Measurements from ENCODE around the gene MCMBP. TPM values are rescaled to one million over a fixed set of nuclear protein-coding genes. Genes with fewer than 3 reads are reported as not detected.
A peak's percentile ranks its signal among the peaks of the same experiment; 100 is the strongest.
"Not testable (repeated sequence)": the region's sequence is repeated elsewhere in the genome, so short reads cannot be mapped to it uniquely, and the experiment has no call there.

Gene MCMBP
- total RNA-seq, 4 donors from 2014 or later, result 45.7 to 72.3 (median 59.2) TPM

DNA sequence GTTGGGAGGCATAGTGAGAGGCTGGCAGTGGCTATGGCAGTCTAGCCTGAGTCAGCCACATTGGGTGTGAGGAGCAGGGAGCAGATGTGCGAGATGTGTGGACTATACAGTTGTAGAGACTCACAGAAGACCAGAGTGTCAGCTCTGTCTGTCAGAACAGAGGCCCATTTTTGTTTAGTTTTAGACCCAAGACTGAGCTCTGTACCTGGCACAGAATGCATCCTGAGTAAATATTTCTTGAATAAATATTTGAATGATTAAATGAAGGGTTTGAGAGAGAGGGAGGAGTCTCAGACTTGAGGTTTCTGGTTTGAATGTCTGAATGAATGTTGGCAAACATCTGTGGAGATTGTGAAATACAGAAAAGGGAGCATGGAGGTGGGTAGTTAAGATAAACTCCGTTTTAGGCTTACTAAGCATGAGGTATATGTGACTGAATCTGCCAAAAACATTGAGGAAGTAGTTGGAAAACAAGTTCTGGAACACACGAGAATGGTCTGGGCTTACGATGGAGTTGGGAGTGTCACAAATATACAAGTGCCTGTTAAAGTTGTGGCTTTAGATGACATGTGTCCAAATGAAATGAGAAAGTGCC, 23.5 kb upstream of the MCMBP start:
- Histone ChIP-seq H3K27ac (peak overlapping the region in 2 of 4 donors; percentile 15 to 64), H3K9me3 (no peaks in the 10 kb centered on the region), H3K27me3 (no peaks in the 10 kb centered on the region), H3K4me1 (peaks cover 0 to 81% (median 38%) of the 10 kb centered on the region in 4 donors), H3K36me3 (peaks cover 0 to 24% (median 0%) of the 10 kb centered on the region in 3 donors), H3K4me3 (no peak overlapping the region)
- 37 to 41% methylated on average over 4 of the region's 4 CpGs for WGBS, 2 donors
- TF ChIP-seq, protein P1, sequence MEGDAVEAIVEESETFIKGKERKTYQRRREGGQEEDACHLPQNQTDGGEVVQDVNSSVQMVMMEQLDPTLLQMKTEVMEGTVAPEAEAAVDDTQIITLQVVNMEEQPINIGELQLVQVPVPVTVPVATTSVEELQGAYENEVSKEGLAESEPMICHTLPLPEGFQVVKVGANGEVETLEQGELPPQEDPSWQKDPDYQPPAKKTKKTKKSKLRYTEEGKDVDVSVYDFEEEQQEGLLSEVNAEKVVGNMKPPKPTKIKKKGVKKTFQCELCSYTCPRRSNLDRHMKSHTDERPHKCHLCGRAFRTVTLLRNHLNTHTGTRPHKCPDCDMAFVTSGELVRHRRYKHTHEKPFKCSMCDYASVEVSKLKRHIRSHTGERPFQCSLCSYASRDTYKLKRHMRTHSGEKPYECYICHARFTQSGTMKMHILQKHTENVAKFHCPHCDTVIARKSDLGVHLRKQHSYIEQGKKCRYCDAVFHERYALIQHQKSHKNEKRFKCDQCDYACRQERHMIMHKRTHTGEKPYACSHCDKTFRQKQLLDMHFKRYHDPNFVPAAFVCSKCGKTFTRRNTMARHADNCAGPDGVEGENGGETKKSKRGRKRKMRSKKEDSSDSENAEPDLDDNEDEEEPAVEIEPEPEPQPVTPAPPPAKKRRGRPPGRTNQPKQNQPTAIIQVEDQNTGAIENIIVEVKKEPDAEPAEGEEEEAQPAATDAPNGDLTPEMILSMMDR (IDR thresholded peaks at IDR 0.05), result no peak
- no peak for TF ChIP-seq EP300 (IDR thresholded peaks at IDR 0.05)
- no peak for TF ChIP-seq POLR2A (IDR thresholded peaks at IDR 0.05)
- peak in 1 of 2 donors; percentile 17 for DNase-seq (ENCODE audit: low spot score in 2 of 2)

DNA sequence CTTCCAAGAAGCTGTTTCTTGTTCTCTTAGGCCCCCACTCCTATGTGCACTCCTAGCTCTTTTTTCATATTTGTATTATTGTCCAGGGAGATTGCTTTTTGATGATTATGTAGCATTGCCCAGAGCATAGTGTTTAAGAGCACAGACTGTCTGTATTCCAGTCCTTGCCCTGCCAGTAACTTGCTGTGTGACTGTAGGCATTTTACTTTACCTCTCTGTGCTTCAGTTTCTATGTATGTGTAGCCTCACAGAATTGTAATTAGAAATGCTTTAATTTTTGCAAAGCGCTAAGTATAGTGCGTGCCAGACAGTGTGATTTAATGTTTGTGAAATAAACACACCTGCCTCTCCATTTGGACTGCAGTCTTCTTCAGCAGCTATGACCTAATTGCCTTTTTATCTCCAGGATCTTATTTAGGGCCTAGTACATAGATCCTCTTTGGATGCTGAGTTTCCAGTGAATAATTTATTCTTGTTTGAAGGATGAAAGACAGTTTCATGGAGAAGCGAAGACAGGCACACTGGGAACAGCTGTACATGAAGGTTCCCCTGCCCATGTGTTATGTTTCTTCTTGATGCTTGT, 21.3 kb upstream of the MCMBP start:
- peak overlapping the region in 2 of 4 donors; percentile 69 to 91 for H3K4me3 ChIP-seq
- TF ChIP-seq EP300 (IDR thresholded peaks at IDR 0.05) (no peak), POLR2A (IDR thresholded peaks at IDR 0.05) (no peak)
- TF ChIP-seq, protein P1 (IDR thresholded peaks at IDR 0.05), result no peak
- no peak for DNase-seq (ENCODE audit: low spot score in 2 of 2)
- peaks cover 0 to 65% (median 38%) of the 10 kb centered on the region in 4 donors for H3K4me1 ChIP-seq
- H3K36me3 ChIP-seq, result peaks cover 0 to 9% (median 0%) of the 10 kb centered on the region in 3 donors
- no peaks in the 10 kb centered on the region for H3K27me3 ChIP-seq
- H3K9me3 ChIP-seq, result no peaks in the 10 kb centered on the region
- 95 to 96% methylated on average over 3 of the region's 3 CpGs for WGBS, 2 donors
- H3K27ac ChIP-seq, result peak overlapping the region in 1 of 4 donors; percentile 95

- WGBS, 2 donors, result 5 to 9% methylated on average over 9 of the region's 9 CpGs
- H3K27ac ChIP-seq, result peak overlapping the region; percentile 71 to 95 (median 85)
- H3K4me1 ChIP-seq, result peaks cover 0 to 57% (median 38%) of the 10 kb centered on the region in 4 donors
- H3K4me3 ChIP-seq, result peak overlapping the region; percentile 69 to 91 (median 84)
- no peak for DNase-seq (ENCODE audit: low spot score in 2 of 2)
- H3K36me3 ChIP-seq, result peaks cover 0 to under 1% (median 0%) of the 10 kb centered on the region in 3 donors
- no peaks in the 10 kb centered on the region for H3K9me3 ChIP-seq
- H3K27me3 ChIP-seq, result no peaks in the 10 kb centered on the region
- TF ChIP-seq, protein P1 (IDR thresholded peaks at IDR 0.05), result no peak
- TF ChIP-seq POLR2A (IDR thresholded peaks at IDR 0.05), result no peak
- no peak for TF ChIP-seq EP300 (IDR thresholded peaks at IDR 0.05)
These were observed 20.4 kb upstream of the MCMBP start for GRCh38 chr10:119893074-119893473.

DNA sequence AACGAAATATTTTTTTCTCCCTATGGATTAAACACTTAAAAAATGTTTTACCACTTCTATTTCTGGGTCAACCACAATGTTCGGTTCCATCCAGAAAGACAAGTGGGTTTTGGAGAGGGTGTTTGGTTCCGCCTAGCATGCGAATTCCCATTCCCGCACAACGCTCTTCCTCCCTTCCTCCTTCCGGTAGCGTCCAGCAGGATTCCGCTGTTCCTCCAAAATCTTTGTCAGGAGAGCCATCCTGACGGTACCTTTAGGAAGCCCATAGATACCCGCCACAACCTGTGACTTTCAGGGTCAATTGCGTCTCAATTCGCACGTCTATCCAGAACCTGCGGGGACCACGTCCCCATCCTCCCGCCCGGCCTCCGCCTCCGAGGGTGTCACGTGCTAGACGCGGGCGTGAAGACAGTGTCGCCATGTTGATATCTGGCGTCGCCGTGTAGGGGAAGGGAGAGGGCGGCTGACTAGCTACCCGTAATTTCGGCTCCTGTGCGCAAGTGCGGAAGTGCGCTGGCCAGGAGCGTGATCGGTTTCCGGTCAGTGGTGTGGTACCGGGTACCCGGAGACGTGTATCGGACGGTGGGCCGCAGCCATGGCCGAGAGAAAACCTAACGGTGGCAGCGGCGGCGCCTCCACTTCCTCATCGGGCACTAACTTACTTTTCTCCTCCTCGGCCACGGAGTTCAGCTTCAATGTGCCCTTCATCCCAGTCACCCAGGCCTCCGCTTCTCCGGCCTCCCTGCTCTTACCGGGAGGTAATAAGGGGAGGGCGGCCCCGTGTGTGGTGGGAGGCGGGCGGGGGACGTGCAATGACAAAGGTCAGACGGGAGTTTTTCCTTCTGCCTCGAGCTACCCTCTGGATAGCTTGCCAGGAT, 19.8 kb upstream of the MCMBP start, which contains the start of gene SEC23IP:
Gene SEC23IP, plus strand, starts transcription at position 543 of the 878 bp plus-strand sequence. Its CDS starts 53 bp downstream, at position 596.
- DNase-seq (ENCODE audit: low spot score in 2 of 2), result peak; percentile 92 to 95
- H3K27ac ChIP-seq, result peak within 1 kb of the TSS; percentile 71 to 95 (median 85)
- TF ChIP-seq, protein P1 (IDR thresholded peaks at IDR 0.05), result peak in 2 of 5 experiments; percentile 52 to 58
- TF ChIP-seq EP300 (IDR thresholded peaks at IDR 0.05) (peak; percentile 90 to 96), POLR2A (IDR thresholded peaks at IDR 0.05) (peak in 1 of 2 donors; percentile 73)
- no peaks in the 10 kb centered on the region for H3K36me3 ChIP-seq
- peak within 1 kb of the TSS; percentile 69 to 91 (median 84) for H3K4me3 ChIP-seq
- whole genome bisulfite sequencing, 2 donors, result 0 to 1% methylated on average over 43 to 50 of the region's 61 CpGs
- no peaks in the 10 kb centered on the region for H3K27me3 ChIP-seq
- H3K4me1 ChIP-seq, result peaks cover 0 to 53% (median 37%) of the 10 kb centered on the region in 4 donors
- H3K9me3 ChIP-seq, result no peaks in the 10 kb centered on the region

DNA sequence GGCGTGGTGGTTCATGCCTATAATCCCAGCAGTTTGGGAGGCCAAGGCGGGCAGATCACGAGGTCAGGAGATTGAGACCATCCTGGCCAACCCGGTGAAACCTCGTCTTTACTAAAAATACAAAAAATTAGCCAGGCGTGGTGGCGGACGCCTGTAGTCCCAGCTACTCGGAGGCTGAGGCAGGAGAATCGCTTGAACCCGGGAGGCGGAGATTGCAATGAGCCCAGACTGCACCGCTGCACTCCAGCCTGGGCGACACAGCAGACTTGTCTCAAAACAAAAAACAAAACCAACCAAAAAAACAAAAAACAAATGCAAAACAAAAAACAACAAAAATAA, 19.2 kb upstream of the MCMBP start:
- WGBS, 2 donors, result 54 to 56% methylated on average over 14 of the region's 14 CpGs
- H3K27ac ChIP-seq, result peak overlapping the region; percentile 71 to 95 (median 85)
- peak overlapping the region; percentile 69 to 91 (median 84) for H3K4me3 ChIP-seq
- DNase-seq (ENCODE audit: low spot score in 2 of 2); H3K9me3 ChIP-seq; H3K36me3 ChIP-seq; H3K27me3 ChIP-seq: not testable (repeated sequence)
- peaks cover 0 to 47% (median 33%) of the 10 kb centered on the region in 4 donors for H3K4me1 ChIP-seq

- DNase-seq (ENCODE audit: low spot score in 2 of 2); H3K36me3 ChIP-seq; H3K27me3 ChIP-seq; H3K9me3 ChIP-seq; H3K4me3 ChIP-seq; H3K27ac ChIP-seq: not testable (repeated sequence)
- H3K4me1 ChIP-seq, result peaks cover 0 to 32% (median 19%) of the 10 kb centered on the region in 4 donors
- 86 to 92% methylated on average over 4 of the region's 4 CpGs for WGBS, 2 donors
These were observed 17.7 kb upstream of the MCMBP start for GRCh38 chr10:119890307-119890706.

- not testable (repeated sequence) for H3K27me3 ChIP-seq; DNase-seq (ENCODE audit: low spot score in 2 of 2); H3K4me3 ChIP-seq; H3K27ac ChIP-seq; H3K9me3 ChIP-seq; H3K36me3 ChIP-seq
- WGBS, 2 donors, result 59 to 68% methylated on average over 3 of the region's 3 CpGs
- peaks cover 0 to 21% (median 13%) of the 10 kb centered on the region in 4 donors for H3K4me1 ChIP-seq
These were observed 16.6 kb upstream of the MCMBP start for GRCh38 chr10:119889201-119889600.

DNA sequence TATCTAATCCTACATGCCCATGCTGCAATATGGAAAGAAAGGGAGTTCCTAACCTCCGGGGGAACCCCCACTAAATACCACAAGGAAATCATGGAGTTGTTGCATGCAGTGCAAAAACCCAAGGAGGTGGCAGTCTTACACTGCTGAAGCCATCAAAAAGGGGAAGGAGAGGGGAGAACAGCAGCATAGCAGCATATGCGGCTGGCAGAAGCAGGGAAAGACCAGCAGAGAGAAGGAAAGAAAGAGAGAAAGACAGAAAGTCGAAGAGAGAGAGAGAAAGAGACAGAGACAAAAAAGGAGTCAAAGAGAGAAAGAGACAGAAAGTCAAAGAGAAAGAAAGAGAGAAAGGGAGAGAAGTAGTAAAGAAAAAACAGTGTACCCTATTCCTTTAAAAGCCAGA, 16.1 kb upstream of the MCMBP start:
- peaks cover 0 to 16% (median 9%) of the 10 kb centered on the region in 4 donors for H3K4me1 ChIP-seq
- H3K27me3 ChIP-seq; H3K27ac ChIP-seq; H3K4me3 ChIP-seq; DNase-seq (ENCODE audit: low spot score in 2 of 2); H3K9me3 ChIP-seq; H3K36me3 ChIP-seq: not testable (repeated sequence)
- 79 to 87% methylated on average over 3 of the region's 3 CpGs for WGBS, 2 donors
